ENCODE measurements around the gene TNRC6A.
"Not testable (repeated sequence)": the region's sequence is repeated elsewhere in the genome, so short reads cannot be mapped to it uniquely, and the experiment has no call there.

Gene TNRC6A

DNA sequence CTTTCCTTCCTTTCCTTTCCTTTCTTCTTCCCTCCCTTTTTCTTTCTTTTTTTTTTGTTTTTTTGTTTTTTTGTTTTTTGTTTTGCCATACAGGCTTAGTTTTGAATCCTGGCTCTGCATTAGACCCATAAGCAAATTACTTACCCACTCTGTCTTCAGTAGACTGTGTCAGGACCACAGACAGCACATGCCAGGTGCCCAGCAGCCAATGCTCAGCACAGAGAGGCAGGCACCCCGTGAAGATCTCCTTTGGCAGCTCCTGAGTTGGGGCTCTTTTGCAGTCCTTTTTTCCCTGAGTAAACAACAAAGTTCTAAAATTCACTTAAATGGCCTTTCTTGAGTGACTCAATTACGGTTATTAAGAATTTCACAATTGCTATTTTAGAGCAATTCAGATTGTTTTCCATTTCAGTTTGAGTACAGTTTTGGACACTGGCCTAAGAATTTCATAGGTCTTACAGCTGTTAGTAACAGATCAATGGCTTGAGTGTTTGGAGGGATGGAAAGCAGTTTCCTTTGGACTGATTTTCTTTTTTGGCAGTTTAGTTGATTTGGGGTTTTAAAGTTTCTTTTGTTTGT is 90.1 kb downstream of the TNRC6A start:
- DNase-seq: no peak

DNA sequence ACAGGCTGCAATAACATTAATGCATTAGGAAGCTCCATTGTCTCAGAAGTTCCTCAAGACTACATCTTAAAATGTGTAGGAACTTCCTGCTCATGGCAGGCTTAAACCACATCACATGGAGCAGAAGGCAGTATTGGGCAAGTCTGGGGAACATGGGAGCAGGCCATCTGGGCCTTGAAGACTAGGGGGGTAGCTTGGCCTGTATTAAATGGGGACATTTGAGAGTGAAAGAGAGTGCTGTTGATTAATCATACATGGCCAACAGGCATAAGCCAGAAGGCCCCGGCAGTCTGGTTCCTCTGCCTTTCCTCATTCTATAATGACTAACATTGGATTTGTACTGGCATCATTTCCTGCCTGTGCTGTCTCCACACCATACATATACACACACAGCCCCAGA is 91.1 kb downstream of the TNRC6A start:
- DNase-seq: no peak

- no peak for DNase-seq
Measured at GRCh38 chr16:24821129-24821528, 91.7 kb downstream of the TNRC6A start.

GRCh38 chr16:24822542-24822941 is 93.1 kb downstream of the TNRC6A start:
- no peak for DNase-seq

GRCh38 chr16:24822974-24823373 is 93.5 kb downstream of the TNRC6A start:
- DNase-seq: no peak

- no peak for DNase-seq
Measured at GRCh38 chr16:24825696-24826095, 96.2 kb downstream of the TNRC6A start.

DNA sequence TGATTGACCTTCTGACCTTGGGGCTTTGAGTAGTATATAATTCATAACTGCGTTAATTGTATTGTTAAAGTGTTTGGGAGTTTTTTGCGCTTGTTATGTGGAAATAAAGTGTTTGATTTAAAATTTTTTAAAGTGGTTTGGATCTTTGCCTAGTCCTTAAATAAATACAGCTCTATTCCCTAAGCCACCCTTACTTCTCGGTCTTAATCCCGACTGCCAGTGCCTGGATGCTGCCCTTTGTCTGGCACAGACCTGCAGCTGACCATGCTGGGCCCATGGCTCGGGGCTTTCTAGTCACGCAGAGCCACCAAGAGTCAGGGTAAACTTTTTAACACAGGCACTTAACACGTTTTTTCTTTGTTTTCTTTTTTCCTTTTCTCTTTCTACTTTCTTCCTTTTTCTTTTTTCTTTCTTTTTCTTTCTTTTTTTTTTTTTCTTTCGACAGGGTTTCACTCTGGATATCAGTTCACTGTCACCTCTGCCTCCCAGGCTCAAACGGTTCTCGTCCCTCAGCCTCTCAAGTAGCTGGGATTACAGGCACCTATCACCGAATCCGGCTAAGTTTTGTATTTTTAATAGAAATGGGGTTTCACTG is 96.7 kb downstream of the TNRC6A start:
- no peak for DNase-seq

DNA sequence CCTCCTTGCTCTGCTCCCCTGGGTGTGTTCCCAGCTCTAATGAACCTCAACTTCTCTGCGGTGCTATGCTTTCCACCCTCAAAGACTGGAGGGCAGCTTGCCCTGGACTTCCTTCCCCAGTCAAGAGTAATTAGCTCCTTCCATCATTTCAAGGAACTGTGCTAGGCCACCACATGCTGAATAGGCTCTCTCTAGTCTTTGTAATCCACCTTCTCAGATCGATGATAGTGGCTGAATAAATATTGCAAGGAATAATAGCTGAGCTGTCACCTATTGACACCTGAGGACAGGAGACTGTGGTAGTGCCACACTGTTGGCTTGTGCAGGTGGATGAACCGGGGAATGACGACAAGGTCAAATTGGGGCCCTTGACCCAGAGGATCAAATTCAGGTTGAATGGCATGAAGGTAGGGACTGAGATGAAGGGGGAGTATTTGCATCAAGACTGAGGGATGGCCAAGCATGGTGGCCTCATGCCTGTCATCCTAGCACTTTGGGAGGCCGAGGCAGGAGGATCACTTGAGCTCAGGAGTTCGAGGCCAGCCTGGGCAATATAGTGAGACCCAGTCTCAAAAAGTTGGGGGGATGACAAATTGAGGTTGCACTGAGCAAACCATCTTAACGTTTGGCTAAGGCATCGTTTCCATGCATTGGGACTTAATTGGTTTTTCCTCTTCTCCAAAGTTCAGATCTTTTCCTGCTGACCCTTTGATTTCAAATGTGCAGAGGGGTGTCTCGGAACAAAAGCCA is 97.5 kb downstream of the TNRC6A start:
- no peak for DNase-seq

DNA sequence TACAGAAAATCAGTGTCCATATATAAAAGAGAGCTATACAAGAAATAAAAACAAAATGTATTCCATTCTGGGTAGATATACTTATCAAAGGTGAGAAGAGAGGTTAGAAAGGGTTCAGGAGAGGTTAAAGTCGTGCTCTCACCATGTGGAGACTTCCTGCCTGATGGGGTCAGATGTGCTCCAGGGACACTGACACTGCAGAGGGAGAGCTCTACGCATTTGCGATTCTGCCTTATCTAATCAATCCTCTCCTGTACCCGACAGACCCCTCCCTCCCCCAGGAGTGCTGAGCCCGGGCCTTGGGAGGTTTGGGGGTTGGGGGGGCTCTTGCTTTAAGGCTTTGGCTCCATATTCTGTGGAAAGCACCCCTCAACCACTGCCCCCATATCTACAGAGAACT is 99.7 kb downstream of the TNRC6A start:
- no peak for DNase-seq

DNA sequence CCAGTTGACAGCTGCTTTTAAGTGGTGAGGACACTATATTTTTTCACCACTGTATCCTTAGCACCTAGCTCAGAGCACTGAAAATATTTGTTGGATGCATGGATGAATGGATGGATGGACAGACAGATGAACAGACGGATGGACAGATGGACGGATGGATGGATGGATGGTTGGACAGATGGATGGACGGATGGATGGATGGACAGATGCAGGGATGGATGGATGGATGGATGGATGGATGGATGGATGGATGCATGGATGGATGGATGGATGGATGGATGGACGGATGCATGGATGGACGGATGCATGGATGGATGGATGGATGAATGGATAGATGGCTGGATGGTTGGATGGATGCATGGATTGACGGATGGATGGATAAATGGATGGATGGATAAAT is 103.9 kb downstream of the TNRC6A start:
- DNase-seq: no peak

DNA sequence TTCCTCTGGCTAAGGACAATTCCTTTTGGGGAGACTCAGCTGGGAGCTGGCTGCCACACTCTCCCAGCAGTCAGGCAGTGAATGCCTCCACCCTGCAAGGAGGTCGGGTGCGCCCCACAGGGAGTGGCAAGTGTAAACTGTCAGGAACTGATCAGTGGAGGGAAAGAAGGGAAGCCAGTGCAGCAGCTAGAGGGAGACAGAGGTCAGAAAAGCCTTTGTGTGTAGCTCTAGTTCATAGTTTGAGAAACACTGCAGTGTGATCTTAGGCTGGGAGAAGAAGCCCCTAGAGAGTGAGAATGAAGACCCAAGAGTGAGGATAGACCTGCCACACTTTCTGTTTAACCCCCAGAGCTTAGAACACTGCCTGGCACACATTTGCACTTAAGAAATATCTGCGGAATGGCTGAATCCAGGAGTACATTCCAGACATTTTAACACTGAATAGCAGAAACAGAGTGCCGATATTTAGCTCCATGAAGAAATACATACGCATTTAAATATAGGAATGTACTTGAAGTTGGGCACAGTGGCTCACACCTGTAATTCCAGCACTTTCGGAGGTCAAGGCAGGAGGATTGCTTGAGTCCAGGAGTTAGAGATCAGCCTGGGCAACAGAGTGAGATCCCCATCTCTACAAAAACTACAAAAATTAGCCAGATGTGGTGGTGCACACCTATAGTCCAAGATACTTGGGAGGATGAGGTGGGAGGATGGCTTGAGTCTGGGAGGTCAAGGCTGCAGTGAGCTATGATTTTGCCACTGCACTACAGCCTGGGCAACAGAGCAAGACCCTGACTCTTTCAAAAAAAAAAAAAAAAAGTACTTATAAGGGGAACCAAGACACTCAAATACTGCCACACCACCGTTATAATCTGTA is 105.2 kb downstream of the TNRC6A start:
- no peak for DNase-seq

DNA sequence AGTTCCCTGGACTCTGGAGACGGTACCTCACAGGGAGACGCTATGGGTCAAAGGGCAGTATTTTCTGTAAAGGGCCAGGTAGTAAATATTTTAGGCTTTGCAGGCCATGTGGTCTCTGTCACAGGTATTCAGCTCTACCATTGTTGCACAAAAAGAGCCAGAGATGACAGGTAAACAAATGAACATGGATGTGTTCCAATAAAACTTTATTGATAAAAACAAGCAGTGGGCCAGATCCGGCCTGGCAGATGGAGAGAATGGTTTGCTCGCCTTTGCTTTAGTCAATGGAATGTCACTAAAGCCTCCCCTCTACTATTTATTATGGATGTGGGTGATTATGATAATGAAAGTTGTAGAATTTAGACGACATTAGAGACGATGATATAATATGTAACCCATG is 107.4 kb downstream of the TNRC6A start:
- DNase-seq: no peak

GRCh38 chr16:24837969-24838368 is 108.5 kb downstream of the TNRC6A start:
- DNase-seq: no peak

DNA sequence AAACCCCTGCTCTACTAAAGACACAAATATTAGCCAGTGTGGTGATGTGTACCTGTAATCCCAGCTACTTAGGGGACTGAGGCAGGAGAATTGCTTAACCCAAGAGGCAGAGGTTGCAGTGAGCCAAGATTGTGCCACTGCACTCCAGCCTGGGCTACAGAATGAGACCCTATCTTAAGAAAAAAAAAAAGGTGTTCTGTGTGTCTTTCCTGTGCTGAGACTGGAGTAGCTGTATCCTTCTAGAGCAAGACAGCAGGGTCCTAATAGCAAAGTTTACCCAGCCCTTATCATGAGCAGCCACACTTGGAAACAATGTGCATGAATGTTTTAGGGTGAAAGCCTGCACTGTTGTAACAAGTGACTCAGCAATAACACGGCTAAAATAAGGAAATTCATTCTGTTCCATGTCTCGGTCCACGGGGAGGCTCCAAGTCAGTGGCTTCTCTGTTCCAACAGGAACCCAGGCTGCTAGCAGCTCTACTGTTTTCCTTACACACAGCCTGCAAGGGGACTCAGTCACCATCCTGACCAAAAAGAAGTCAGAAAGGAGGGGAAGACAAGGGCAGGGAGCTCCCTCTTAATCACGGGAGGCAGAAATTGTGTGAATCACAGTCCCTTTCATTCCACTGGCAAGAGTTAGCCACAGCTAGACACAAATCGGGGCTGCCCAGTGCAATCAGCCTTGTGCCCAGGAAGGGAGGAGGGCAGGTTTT is 109.3 kb downstream of the TNRC6A start:
- DNase-seq: no peak

GRCh38 chr16:24839347-24839972 is 110.0 kb downstream of the TNRC6A start:
- DNase-seq: no peak

GRCh38 chr16:24841291-24841690 is 111.8 kb downstream of the TNRC6A start:
- DNase-seq: no peak

GRCh38 chr16:24844101-24845030 is 114.9 kb downstream of the TNRC6A start:
- DNase-seq: no peak

DNA sequence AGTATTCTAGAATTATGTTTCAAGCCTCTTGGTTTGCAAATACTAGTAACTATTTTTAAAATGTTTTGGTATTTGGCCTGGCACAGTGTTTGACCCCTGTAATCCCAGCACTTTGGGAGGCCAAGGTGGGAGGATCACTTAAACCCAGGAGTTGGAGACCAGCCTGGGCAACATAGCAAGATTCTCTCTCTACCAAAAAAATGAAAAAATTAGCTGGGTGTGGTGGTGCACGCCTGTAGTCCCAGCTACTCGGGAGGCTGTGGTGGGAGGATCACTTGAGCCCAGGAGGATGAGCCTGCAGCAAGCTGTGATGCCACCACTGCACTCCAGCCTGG is 115.5 kb downstream of the TNRC6A start:
- not testable (repeated sequence) for DNase-seq

- DNase-seq: no peak
Measured at GRCh38 chr16:24845726-24846547, 116.5 kb downstream of the TNRC6A start, which contains the start of gene SLC5A11. TSS of gene SLC5A11 (plus strand) at chr16:24845963. CDS start at chr16:24858644, 12,681 bp downstream.
